IPS-18a (cell line): ENCODE measurements around the gene SLC23A2.

ENCODE experiments used
- H3K27ac ChIP-seq: one replicate; pipeline ENCODE4 v1.5.1; 2013; ENCODE audit warnings: low read length
- H3K27me3 ChIP-seq: one replicate; pipeline ENCODE4 v1.6.1; 2013; ENCODE audit warnings: mild to moderate bottlenecking, low read length; ENCODE audit not compliant: control insufficient read depth, insufficient read depth
- H3K36me3 ChIP-seq: one replicate; pipeline ENCODE4 v1.6.1; 2013; ENCODE audit warnings: low read depth, low read length; ENCODE audit not compliant: control insufficient read depth
- H3K4me1 ChIP-seq: one replicate; pipeline ENCODE4 v1.6.1; 2013; ENCODE audit warnings: low read depth, low read length; ENCODE audit not compliant: control insufficient read depth
- H3K4me3 ChIP-seq: one replicate; pipeline ENCODE4 v1.5.1; 2013; ENCODE audit warnings: low read length
- H3K9ac ChIP-seq: one replicate; pipeline ENCODE4 v1.6.1; 2013; ENCODE audit warnings: mild to moderate bottlenecking, low read length, moderate library complexity
- H3K9me3 ChIP-seq: one replicate; pipeline ENCODE4 v1.6.1; 2013; ENCODE audit warnings: low read depth, low read length; ENCODE audit not compliant: control insufficient read depth

SLC23A2 gene

DNA sequence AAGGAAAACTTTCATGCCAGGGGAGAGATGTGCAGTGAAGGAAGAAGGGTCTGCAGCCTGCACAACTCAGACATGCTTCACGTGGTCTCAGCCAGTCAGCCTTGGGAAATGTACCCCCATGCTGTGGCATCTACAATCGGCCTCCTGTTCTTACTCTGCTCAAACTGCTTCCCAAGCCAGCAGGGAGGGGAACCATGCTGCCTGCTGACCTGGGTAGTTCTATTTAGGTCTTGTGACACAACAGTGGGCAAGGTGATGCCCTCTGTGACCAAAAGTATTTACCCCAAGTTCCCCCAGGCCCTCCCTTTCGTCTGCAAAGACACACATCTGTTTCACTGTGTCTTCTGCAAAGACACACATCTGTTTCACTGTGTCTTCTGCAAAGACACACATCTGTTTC, 106.9 kb downstream of the SLC23A2 start:
- Histone ChIP-seq H3K4me3 (no peak overlapping the region), H3K27ac (no peak overlapping the region), H3K9ac (no peak overlapping the region), H3K27me3 (no peaks in the 10 kb centered on the region), H3K9me3 (no peaks in the 10 kb centered on the region), H3K4me1 (peaks cover 17% of the 10 kb centered on the region), H3K36me3 (no peaks in the 10 kb centered on the region)

GRCh38 chr20:4893709-4894108, 107.6 kb downstream of the SLC23A2 start:
- Histone ChIP-seq H3K9me3 (no peaks in the 10 kb centered on the region), H3K4me3 (no peak overlapping the region), H3K9ac (no peak overlapping the region), H3K36me3 (no peaks in the 10 kb centered on the region), H3K27ac (no peak overlapping the region), H3K4me1 (peaks cover 17% of the 10 kb centered on the region), H3K27me3 (no peaks in the 10 kb centered on the region)

DNA sequence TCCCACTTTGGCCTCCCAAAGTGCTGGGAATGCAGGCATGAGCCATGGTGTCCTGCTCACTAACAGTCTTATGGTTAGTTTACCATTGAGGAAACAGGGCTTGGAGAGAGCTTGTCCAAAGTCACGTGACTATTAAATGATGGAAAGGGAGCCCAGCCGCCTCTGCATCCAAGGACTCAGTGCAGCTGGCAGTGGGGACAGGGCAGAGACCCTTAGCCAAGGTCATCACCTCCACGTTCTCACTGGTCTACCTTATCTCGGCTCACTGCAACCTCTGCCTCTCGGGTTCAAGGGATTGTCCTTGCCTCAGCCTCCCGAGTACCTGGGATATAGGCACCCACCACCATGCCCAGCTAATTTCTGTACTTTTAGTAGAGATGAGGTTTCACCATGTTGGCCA, 109.3 kb downstream of the SLC23A2 start:
- Histone ChIP-seq H3K27me3 (no peaks in the 10 kb centered on the region), H3K4me3 (no peak overlapping the region), H3K36me3 (no peaks in the 10 kb centered on the region), H3K9ac (no peak overlapping the region), H3K9me3 (no peaks in the 10 kb centered on the region), H3K27ac (no peak overlapping the region), H3K4me1 (peaks cover 17% of the 10 kb centered on the region)

GRCh38 chr20:4891190-4891763, 110.0 kb downstream of the SLC23A2 start:
- H3K27me3 ChIP-seq = no peaks in the 10 kb centered on the region
- no peak overlapping the region for H3K27ac ChIP-seq
- H3K9ac ChIP-seq = no peak overlapping the region
- H3K4me1 ChIP-seq = peaks cover 12% of the 10 kb centered on the region
- no peaks in the 10 kb centered on the region for H3K9me3 ChIP-seq
- no peaks in the 10 kb centered on the region for H3K36me3 ChIP-seq
- no peak overlapping the region for H3K4me3 ChIP-seq

DNA sequence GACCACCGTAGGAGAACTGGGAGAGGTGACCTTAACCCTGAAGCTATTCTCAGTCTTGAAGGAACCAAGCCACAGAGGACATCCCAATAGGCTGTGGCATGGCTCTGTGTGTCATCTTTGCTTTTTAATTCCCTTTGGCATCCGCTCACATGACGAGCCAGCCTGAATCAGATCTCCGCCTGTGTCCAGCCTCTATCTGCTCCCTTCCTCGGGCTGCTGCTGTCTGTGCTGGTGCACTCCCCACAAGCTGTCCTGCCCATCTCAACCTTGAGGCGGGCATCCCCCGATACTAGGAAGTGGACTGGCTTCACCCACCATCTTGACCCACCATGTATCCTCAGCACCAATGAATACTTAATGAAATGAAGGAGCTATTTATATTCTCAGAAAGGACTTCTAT, 111.9 kb downstream of the SLC23A2 start:
- H3K9me3 ChIP-seq = no peaks in the 10 kb centered on the region
- no peaks in the 10 kb centered on the region for H3K27me3 ChIP-seq
- H3K36me3 ChIP-seq = no peaks in the 10 kb centered on the region
- H3K4me1 ChIP-seq = peaks cover 5% of the 10 kb centered on the region
- H3K4me3 ChIP-seq = no peak overlapping the region
- no peak overlapping the region for H3K27ac ChIP-seq
- H3K9ac ChIP-seq = no peak overlapping the region

- no peaks in the 10 kb centered on the region for H3K4me1 ChIP-seq
- no peaks in the 10 kb centered on the region for H3K9me3 ChIP-seq
- H3K27ac ChIP-seq = no peak overlapping the region
- H3K27me3 ChIP-seq = no peaks in the 10 kb centered on the region
- no peak overlapping the region for H3K4me3 ChIP-seq
- no peak overlapping the region for H3K9ac ChIP-seq
- no peaks in the 10 kb centered on the region for H3K36me3 ChIP-seq
Observed at GRCh38 chr20:4887586-4887985, 113.7 kb downstream of the SLC23A2 start.

DNA sequence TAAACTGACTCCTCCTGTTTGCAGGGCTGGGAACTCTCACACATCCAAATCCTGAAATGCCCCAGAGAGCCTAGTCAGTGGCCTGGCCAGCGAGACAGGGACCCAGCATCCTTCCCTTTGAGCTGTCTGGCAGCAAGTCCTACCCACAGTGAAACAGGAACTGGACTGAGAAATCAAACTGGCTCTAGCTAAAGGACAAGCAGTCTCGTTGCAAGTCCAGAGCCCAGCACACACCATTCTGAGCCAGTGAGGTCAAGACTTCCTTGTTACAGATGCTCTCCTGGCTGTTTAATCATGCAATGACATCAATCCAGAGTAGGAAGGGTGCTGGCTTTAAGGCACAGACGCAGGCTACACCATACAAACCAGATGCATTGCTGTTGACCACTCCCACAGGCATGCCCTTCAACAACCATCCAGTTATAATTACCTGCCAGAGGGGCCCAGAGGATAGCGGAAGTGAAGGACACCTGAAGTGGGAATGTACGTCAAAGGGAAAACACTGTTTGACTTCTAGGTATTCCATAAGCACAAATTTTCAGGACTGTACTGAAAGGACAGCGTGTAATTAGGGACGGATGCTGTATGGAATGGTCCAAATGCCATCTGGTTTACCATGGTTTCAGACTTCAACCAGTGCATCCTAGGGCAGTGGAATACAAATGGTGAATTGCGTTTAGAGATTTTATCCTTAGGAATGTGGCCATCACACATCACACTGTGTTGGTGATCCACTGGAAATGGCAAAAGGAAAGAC, 114.4 kb downstream of the SLC23A2 start:
- H3K36me3 ChIP-seq = no peaks in the 10 kb centered on the region
- H3K9me3 ChIP-seq = no peaks in the 10 kb centered on the region

DNA sequence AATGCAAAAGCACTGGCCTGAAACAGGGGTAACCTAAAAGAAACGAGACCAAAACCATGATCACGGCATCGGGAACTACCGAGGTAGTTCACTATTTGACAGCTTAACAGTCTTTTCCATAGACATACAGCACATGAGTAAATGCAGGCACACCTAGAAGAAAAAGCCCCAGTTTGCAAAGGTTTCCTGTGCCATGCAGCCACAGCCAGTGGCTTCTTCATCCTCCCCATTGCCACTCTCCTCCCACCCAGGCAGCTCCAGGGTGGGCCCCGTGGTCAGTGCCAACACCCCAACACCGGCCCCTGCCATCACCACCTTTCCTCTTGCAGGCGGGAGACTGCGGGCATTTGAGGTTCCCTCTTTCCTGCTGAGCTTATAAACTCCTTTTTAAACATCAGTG, 115.4 kb downstream of the SLC23A2 start:
- H3K4me1 ChIP-seq = no peaks in the 10 kb centered on the region
- no peaks in the 10 kb centered on the region for H3K27me3 ChIP-seq
- H3K9ac ChIP-seq = no peak overlapping the region
- H3K4me3 ChIP-seq = no peak overlapping the region
- H3K27ac ChIP-seq = no peak overlapping the region
- H3K36me3 ChIP-seq = no peaks in the 10 kb centered on the region
- H3K9me3 ChIP-seq = no peaks in the 10 kb centered on the region

More for the DNA sequence above, 114.4 kb downstream of the SLC23A2 start:
- Histone ChIP-seq H3K27me3 (no peaks in the 10 kb centered on the region), H3K4me3 (no peak overlapping the region), H3K4me1 (no peaks in the 10 kb centered on the region), H3K9ac (no peak overlapping the region), H3K27ac (no peak overlapping the region)

GRCh38 chr20:4883546-4883945, 117.8 kb downstream of the SLC23A2 start:
- Histone ChIP-seq H3K9ac (no peak overlapping the region), H3K27ac (no peak overlapping the region), H3K36me3 (no peaks in the 10 kb centered on the region), H3K27me3 (no peaks in the 10 kb centered on the region), H3K4me1 (no peaks in the 10 kb centered on the region), H3K9me3 (no peaks in the 10 kb centered on the region), H3K4me3 (no peak overlapping the region)

DNA sequence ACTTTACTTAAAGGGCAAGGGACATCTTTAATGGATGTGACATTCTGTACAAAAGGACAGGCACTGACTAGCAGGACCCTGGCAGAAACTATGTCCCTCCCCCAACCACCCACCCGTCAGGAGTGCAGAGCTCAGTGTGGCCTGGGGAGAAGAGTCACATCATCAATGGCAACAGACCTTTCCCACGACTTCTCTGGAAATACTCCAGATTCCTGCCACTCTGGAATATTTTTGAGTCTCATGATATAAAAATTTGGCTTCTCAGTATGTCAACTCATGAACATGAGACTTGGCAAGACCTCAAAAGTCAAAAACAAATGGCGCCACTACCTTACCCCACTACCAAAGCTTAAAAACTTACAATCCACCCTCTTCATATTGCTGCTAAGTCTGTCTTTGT, 118.3 kb downstream of the SLC23A2 start:
- Histone ChIP-seq H3K4me1 (no peaks in the 10 kb centered on the region), H3K9me3 (no peaks in the 10 kb centered on the region), H3K27me3 (no peaks in the 10 kb centered on the region), H3K27ac (no peak overlapping the region), H3K4me3 (no peak overlapping the region), H3K9ac (no peak overlapping the region), H3K36me3 (no peaks in the 10 kb centered on the region)

- no peak overlapping the region for H3K27ac ChIP-seq
Observed at GRCh38 chr20:4881006-4881730, 120.1 kb downstream of the SLC23A2 start.

More at GRCh38 chr20:4881006-4881730, 120.1 kb downstream of the SLC23A2 start:
- no peaks in the 10 kb centered on the region for H3K4me1 ChIP-seq
- H3K9ac ChIP-seq = no peak overlapping the region
- no peaks in the 10 kb centered on the region for H3K9me3 ChIP-seq
- H3K4me3 ChIP-seq = no peak overlapping the region
- H3K27me3 ChIP-seq = no peaks in the 10 kb centered on the region
- H3K36me3 ChIP-seq = no peaks in the 10 kb centered on the region
